Subcutaneous abdominal adipose tissue (tissue), 5 donors: ENCODE measurements around the gene FAM9C.
"Not testable (repeated sequence)": the region's sequence is repeated elsewhere in the genome, so short reads cannot be mapped to it uniquely, and the experiment has no call there.

Experiments
- H3K27ac ChIP-seq: one replicate; pipeline ENCODE4 v1.7.0; 2013; ENCODE audit warnings: low read depth, mild to moderate bottlenecking, inconsistent platforms, low read length, moderate library complexity
- H3K27me3 ChIP-seq, 5 donors: one replicate each; pipeline ENCODE4 v1.7.0; 2013; ENCODE audit warnings: low read length in 5 of 5, inconsistent platforms in 1 of 5; ENCODE audit not compliant: control insufficient read depth in 5 of 5, insufficient read depth in 4 of 5
- H3K36me3 ChIP-seq, 5 donors: one replicate each; pipeline ENCODE4 v1.7.0; 2013; ENCODE audit warnings: low read length in 5 of 5; ENCODE audit not compliant: control insufficient read depth in 5 of 5, insufficient read depth in 5 of 5
- H3K4me1 ChIP-seq, 5 donors: one replicate each; pipeline ENCODE4 v1.7.0; 2013; ENCODE audit warnings: low read length in 5 of 5, mild to moderate bottlenecking in 3 of 5, moderate library complexity in 1 of 5; ENCODE audit not compliant: control insufficient read depth in 5 of 5, insufficient read depth in 5 of 5
- H3K4me3 ChIP-seq, 5 donors: one replicate each; pipeline ENCODE4 v1.7.0; 2013; ENCODE audit warnings: low read length in 5 of 5, low read depth in 1 of 5
- H3K9ac ChIP-seq, 5 donors: one replicate each; pipeline ENCODE4 v1.7.0; 2013; ENCODE audit warnings: low read length in 5 of 5, mild to moderate bottlenecking in 4 of 5, moderate library complexity in 3 of 5
- H3K9me3 ChIP-seq, 5 donors: one replicate each; pipeline ENCODE4 v1.7.0; 2013; ENCODE audit warnings: low read length in 5 of 5; ENCODE audit not compliant: control insufficient read depth in 5 of 5
- donor health status: healthy.
- donor health status: healthy.
- donor health status: healthy.
- donor health status: healthy.
- donor health status: healthy.

The FAM9C gene

GRCh38 chrX:13076176-13076961 lies 31.9 kb upstream of the FAM9C start:
- Histone ChIP-seq H3K4me1 (peaks cover 0 to 13% (median 9%) of the 10 kb centered on the region in 5 donors), H3K4me3 (no peak overlapping the region), H3K27me3 (peaks cover 0 to 4% (median 0%) of the 10 kb centered on the region in 5 donors), H3K9me3 (peaks cover 0 to 4% (median 0%) of the 10 kb centered on the region in 5 donors), H3K36me3 (no peaks in the 10 kb centered on the region), H3K27ac (no peak overlapping the region), H3K9ac (no peak overlapping the region)

- Histone ChIP-seq H3K27ac (no peak overlapping the region), H3K36me3 (no peaks in the 10 kb centered on the region), H3K4me1 (peaks cover 0 to 13% (median 9%) of the 10 kb centered on the region in 5 donors), H3K9ac (no peak overlapping the region), H3K4me3 (no peak overlapping the region), H3K27me3 (peaks cover 0 to 4% (median 0%) of the 10 kb centered on the region in 5 donors), H3K9me3 (peaks cover 0 to 9% (median 7%) of the 10 kb centered on the region in 5 donors)
Observed at GRCh38 chrX:13074297-13075262, 30.2 kb upstream of the FAM9C start.

DNA sequence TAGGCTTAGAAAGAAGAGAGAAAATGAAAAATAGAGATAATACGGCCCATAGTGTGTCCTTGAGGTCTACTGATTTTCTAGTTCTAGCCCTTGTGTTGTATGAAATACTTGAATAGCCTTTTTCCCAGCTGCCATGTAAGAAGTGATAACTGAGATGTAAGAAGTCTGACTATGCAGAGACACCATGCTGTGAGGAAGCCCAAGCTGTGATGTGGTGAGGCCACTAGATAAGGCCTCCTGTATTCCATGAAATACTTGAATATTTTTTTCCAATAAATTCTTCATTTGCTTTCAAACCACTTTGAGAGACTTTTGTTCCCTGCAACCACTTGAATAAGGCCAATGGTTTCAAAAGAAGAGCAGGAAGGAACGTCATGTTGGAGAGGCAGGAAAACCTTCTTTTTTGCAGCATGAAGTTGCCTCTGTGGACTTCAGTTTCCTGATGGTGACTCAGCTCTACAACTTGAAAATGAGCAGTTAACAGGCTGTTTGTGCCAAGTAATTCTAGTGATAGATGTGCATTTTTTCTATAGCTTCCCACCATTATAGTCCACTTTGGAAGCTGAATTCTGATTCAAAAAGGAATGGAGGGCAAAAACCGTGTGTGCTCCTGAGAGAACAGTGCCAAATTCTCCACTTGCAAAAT lies 25.5 kb upstream of the FAM9C start:
- Histone ChIP-seq H3K4me1 (no peaks in the 10 kb centered on the region), H3K27me3 (peaks cover 0 to 3% (median 0%) of the 10 kb centered on the region in 5 donors), H3K36me3 (no peaks in the 10 kb centered on the region), H3K4me3 (no peak overlapping the region), H3K9ac (no peak overlapping the region), H3K27ac (no peak overlapping the region), H3K9me3 (peaks cover 3 to 19% (median 14%) of the 10 kb centered on the region in 5 donors)

- Histone ChIP-seq H3K4me1 (no peaks in the 10 kb centered on the region), H3K4me3 (no peak overlapping the region), H3K9me3 (peaks cover 3 to 19% (median 14%) of the 10 kb centered on the region in 5 donors), H3K9ac (no peak overlapping the region), H3K36me3 (no peaks in the 10 kb centered on the region), H3K27ac (no peak overlapping the region), H3K27me3 (peaks cover 0 to 3% (median 0%) of the 10 kb centered on the region in 5 donors)
Observed at GRCh38 chrX:13068651-13069050, 24.2 kb upstream of the FAM9C start.

GRCh38 chrX:13067773-13068172 lies 23.4 kb upstream of the FAM9C start:
- no peak overlapping the region for H3K27ac ChIP-seq
- no peak overlapping the region for H3K9ac ChIP-seq
- no peak overlapping the region for H3K4me3 ChIP-seq
- H3K27me3 ChIP-seq, result peaks cover 0 to 3% (median 0%) of the 10 kb centered on the region in 5 donors
- peaks cover 3 to 19% (median 14%) of the 10 kb centered on the region in 5 donors for H3K9me3 ChIP-seq
- no peaks in the 10 kb centered on the region for H3K36me3 ChIP-seq
- no peaks in the 10 kb centered on the region for H3K4me1 ChIP-seq

DNA sequence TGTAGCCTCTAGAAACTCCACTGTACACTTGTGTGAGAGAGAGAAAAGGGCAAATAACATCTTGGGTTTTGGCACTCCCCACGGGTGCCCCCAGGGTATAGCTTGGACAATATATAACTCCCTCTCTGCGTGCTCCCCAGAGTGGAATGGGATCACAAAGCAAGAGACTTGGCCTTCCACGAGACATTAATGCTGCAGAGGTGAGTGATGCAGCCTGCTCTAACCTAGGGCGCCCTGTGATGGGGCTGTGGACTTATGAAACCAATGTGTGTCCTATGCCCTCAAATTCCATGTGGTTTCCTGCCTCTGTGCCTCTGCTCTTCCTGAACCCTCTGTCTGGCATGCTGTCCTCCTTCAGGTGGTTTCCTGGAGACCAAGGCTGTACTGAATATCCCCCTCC lies 22.0 kb upstream of the FAM9C start:
- Histone ChIP-seq H3K27ac (no peak overlapping the region), H3K27me3 (peaks cover 0 to 3% (median 0%) of the 10 kb centered on the region in 5 donors), H3K4me1 (no peaks in the 10 kb centered on the region), H3K4me3 (no peak overlapping the region), H3K36me3 (no peaks in the 10 kb centered on the region), H3K9me3 (peaks cover 3 to 22% (median 14%) of the 10 kb centered on the region in 5 donors), H3K9ac (no peak overlapping the region)

DNA sequence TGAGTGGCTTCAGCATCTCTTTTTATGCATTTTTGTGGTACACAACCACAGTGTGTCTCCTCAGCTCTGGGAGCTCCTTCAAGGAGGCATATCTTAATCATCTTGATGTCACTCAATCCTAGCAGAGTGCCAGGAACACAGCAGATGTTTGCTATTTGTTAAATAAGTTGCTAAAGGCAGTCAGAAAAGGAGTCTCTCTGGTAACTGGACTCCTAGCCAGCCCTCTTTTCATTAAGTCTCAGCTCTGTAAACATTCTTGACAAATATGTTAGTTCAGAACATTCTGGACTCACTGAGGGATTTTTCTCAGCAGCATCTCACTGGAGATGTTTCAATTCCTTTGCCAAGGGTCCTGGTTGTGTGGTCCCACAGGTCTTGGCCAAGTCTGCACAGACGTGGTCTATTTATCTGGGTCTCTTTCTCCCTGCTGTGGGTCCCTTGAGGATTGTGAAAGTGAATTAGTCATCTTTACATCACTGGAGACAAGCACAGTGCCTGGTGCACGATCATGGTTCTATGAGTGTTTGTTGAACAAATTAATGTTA lies 20.3 kb upstream of the FAM9C start:
- Histone ChIP-seq H3K36me3 (no peaks in the 10 kb centered on the region), H3K4me1 (no peaks in the 10 kb centered on the region), H3K27me3 (peaks cover 0 to 3% (median 0%) of the 10 kb centered on the region in 5 donors), H3K9ac (no peak overlapping the region), H3K9me3 (peaks cover 3 to 16% (median 10%) of the 10 kb centered on the region in 5 donors), H3K4me3 (no peak overlapping the region), H3K27ac (no peak overlapping the region)

GRCh38 chrX:13063124-13063523 lies 18.7 kb upstream of the FAM9C start:
- not testable (repeated sequence) for H3K27ac ChIP-seq, H3K9ac ChIP-seq, H3K9me3 ChIP-seq, H3K4me3 ChIP-seq, H3K36me3 ChIP-seq, H3K27me3 ChIP-seq, H3K4me1 ChIP-seq

GRCh38 chrX:13062331-13062730 lies 17.9 kb upstream of the FAM9C start:
- not testable (repeated sequence) for H3K4me3 ChIP-seq, H3K36me3 ChIP-seq, H3K27me3 ChIP-seq, H3K9ac ChIP-seq, H3K27ac ChIP-seq, H3K9me3 ChIP-seq, H3K4me1 ChIP-seq
